ENCODE data around the gene NET1. TPM values are rescaled to one million over a fixed set of nuclear protein-coding genes. Genes with fewer than 3 reads are reported as not detected.

Gene NET1
- total and polyA plus RNA-seq, 7 experiments from 2014 or later, result 31.6 to 61.6 (median 47.9) TPM

- Mint-ChIP-seq H3K4me3 (no peak overlapping the region), H3K4me1 (peaks cover 0 to 3% (median 0%) of the 10 kb centered on the region in 7 donors), H3K9me3 (no peaks in the 10 kb centered on the region), H3K27me3 (peaks cover 0 to 10% (median 0%) of the 10 kb centered on the region in 5 donors), H3K27ac (no peak overlapping the region), H3K36me3 (no peaks in the 10 kb centered on the region)
- H3K9me3 ChIP-seq (ENCODE audit: control insufficient read depth in 2 of 3, low read length in 3 of 3), result no peaks in the 10 kb centered on the region
- intact Hi-C loops (cut with micrococcal nuclease), result no loop called here
- no peak overlapping the region for H3K4me3 ChIP-seq (ENCODE audit: low read length)
- POLR2A ChIA-PET, result no interaction called here
- CTCF ChIA-PET, result no interaction called here
- H3K27ac ChIP-seq (ENCODE audit: low read depth, low read length), result no peak overlapping the region
- ATAC-seq, result no peak
- H3K4me1 ChIP-seq (ENCODE audit: control insufficient read depth in 2 of 2, insufficient read depth in 2 of 2, low read length in 2 of 2), result no peaks in the 10 kb centered on the region
- no peaks in the 10 kb centered on the region for H3K36me3 ChIP-seq (ENCODE audit: control insufficient read depth in 2 of 3, insufficient read depth in 3 of 3, low read length in 3 of 3)
- H3K27me3 ChIP-seq (ENCODE audit: control insufficient read depth in 2 of 2, insufficient read depth in 2 of 2, low read length in 2 of 2), result no peaks in the 10 kb centered on the region
- no peak for DNase-seq
These were observed 69.7 kb downstream of the NET1 start for GRCh38 chr10:5482016-5482415.

GRCh38 chr10:5484205-5484604 is 71.8 kb downstream of the NET1 start:
- H3K4me3 Mint-ChIP-seq, result no peak overlapping the region
- intact Hi-C loops (cut with micrococcal nuclease), result no loop called here
- CTCF ChIA-PET, result no interaction called here

GRCh38 chr10:5485290-5485689 is 72.9 kb downstream of the NET1 start:
- ChIA-PET CTCF (no interaction called here), POLR2A (interaction anchor here (0.8 kb wide), 1 partner anchor 19 kb away, joined by 3 read pairs; no protein-coding TSS in a partner anchor)
- Histone ChIP-seq H3K27ac (ENCODE audit: low read depth, low read length) (no peak overlapping the region), H3K4me1 (ENCODE audit: control insufficient read depth in 2 of 2, insufficient read depth in 2 of 2, low read length in 2 of 2) (no peaks in the 10 kb centered on the region), H3K9me3 (ENCODE audit: control insufficient read depth in 2 of 3, low read length in 3 of 3) (no peaks in the 10 kb centered on the region), H3K4me3 (ENCODE audit: low read length) (no peak overlapping the region), H3K36me3 (ENCODE audit: control insufficient read depth in 2 of 3, insufficient read depth in 3 of 3, low read length in 3 of 3) (no peaks in the 10 kb centered on the region), H3K27me3 (ENCODE audit: control insufficient read depth in 2 of 2, insufficient read depth in 2 of 2, low read length in 2 of 2) (no peaks in the 10 kb centered on the region)
- Mint-ChIP-seq H3K27ac (no peak overlapping the region), H3K36me3 (no peaks in the 10 kb centered on the region), H3K4me1 (peaks cover 0 to 5% (median 0%) of the 10 kb centered on the region in 7 donors), H3K4me3 (no peak overlapping the region), H3K27me3 (peaks cover 0 to 11% (median 0%) of the 10 kb centered on the region in 5 donors), H3K9me3 (no peaks in the 10 kb centered on the region)
- ATAC-seq (no peak), DNase-seq (no peak)
- intact Hi-C loops (cut with micrococcal nuclease), result no loop called here

More at GRCh38 chr10:5484205-5484604, 71.8 kb downstream of the NET1 start:
- H3K9me3 Mint-ChIP-seq, result no peaks in the 10 kb centered on the region
- POLR2A ChIA-PET, result interaction anchor here (1.1 kb wide), 1 partner anchor 10 kb away, joined by 3 read pairs; no protein-coding TSS in a partner anchor
- peaks cover 0 to 6% (median 0%) of the 10 kb centered on the region in 7 donors for H3K4me1 Mint-ChIP-seq
- no peaks in the 10 kb centered on the region for H3K9me3 ChIP-seq (ENCODE audit: control insufficient read depth in 2 of 3, low read length in 3 of 3)
- no peaks in the 10 kb centered on the region for H3K36me3 Mint-ChIP-seq
- H3K36me3 ChIP-seq (ENCODE audit: control insufficient read depth in 2 of 3, insufficient read depth in 3 of 3, low read length in 3 of 3), result no peaks in the 10 kb centered on the region
- H3K4me3 ChIP-seq (ENCODE audit: low read length), result no peak overlapping the region
- no peak overlapping the region for H3K27ac ChIP-seq (ENCODE audit: low read depth, low read length)
- DNase-seq (no peak), ATAC-seq (no peak)
- H3K4me1 ChIP-seq (ENCODE audit: control insufficient read depth in 2 of 2, insufficient read depth in 2 of 2, low read length in 2 of 2), result no peaks in the 10 kb centered on the region
- H3K27ac Mint-ChIP-seq, result no peak overlapping the region
- H3K27me3 Mint-ChIP-seq, result peaks cover 0 to 11% (median 0%) of the 10 kb centered on the region in 5 donors
- no peaks in the 10 kb centered on the region for H3K27me3 ChIP-seq (ENCODE audit: control insufficient read depth in 2 of 2, insufficient read depth in 2 of 2, low read length in 2 of 2)

DNA sequence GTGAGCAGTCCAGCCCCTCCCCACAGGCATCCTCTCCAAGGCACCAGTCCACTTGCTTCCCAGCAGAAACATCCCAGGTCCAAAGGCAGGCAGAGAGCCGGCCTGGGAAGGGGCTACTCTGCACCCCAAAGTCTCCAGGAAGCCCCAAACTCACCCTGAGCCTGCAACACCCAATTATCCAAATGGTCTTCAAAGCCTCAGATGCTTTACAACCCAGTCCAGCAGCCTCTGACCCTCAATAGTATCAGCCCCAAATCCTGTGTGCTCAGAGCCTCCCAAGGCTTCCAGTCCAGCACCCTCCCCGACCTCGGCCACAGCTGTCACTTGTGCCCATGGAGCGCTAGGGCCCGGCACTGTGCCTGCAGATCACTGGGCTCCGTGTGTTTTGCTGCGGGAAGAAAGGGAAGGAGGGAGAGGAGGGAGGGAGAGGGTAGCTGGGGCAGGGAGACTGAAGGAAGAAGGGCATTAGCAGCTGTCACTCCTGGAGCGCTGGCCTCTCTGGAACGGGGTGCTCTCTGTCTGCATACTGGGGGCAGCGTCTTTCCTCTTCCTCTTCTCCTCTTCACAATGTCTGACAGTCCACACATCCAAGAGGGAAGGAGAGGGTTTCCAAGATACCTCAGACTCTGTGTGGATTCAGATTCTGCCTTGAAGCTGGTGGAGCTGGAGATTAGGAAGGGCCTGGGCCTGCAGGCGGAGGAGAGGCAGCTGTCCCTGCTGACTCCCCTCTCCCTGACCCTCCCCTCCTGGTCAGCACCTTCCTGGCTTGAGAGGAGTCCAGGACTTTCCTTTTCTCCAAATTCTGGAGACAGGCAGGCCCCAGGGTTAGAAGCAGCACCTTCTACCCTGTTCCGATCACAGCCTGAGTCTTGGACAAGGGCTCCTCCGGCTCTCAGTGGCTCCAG is 73.8 kb downstream of the NET1 start:
- Histone ChIP-seq H3K4me1 (ENCODE audit: control insufficient read depth in 2 of 2, insufficient read depth in 2 of 2, low read length in 2 of 2) (no peaks in the 10 kb centered on the region), H3K27ac (ENCODE audit: low read depth, low read length) (no peak overlapping the region), H3K9me3 (ENCODE audit: control insufficient read depth in 2 of 3, low read length in 3 of 3) (no peaks in the 10 kb centered on the region), H3K4me3 (ENCODE audit: low read length) (no peak overlapping the region), H3K36me3 (ENCODE audit: control insufficient read depth in 2 of 3, insufficient read depth in 3 of 3, low read length in 3 of 3) (no peaks in the 10 kb centered on the region), H3K27me3 (ENCODE audit: control insufficient read depth in 2 of 2, insufficient read depth in 2 of 2, low read length in 2 of 2) (no peaks in the 10 kb centered on the region)
- no peak for ATAC-seq
- no peaks in the 10 kb centered on the region for H3K9me3 Mint-ChIP-seq
- no peak overlapping the region for H3K27ac Mint-ChIP-seq
- no peaks in the 10 kb centered on the region for H3K36me3 Mint-ChIP-seq
- CTCF ChIA-PET, result no interaction called here
- peaks cover 0 to 11% (median 0%) of the 10 kb centered on the region in 5 donors for H3K27me3 Mint-ChIP-seq
- no peak overlapping the region for H3K4me3 Mint-ChIP-seq
- POLR2A ChIA-PET, result no interaction called here
- peaks cover 0 to 6% (median 0%) of the 10 kb centered on the region in 7 donors for H3K4me1 Mint-ChIP-seq
- no peak for DNase-seq
- intact Hi-C loops (cut with micrococcal nuclease), result no loop called here

DNA sequence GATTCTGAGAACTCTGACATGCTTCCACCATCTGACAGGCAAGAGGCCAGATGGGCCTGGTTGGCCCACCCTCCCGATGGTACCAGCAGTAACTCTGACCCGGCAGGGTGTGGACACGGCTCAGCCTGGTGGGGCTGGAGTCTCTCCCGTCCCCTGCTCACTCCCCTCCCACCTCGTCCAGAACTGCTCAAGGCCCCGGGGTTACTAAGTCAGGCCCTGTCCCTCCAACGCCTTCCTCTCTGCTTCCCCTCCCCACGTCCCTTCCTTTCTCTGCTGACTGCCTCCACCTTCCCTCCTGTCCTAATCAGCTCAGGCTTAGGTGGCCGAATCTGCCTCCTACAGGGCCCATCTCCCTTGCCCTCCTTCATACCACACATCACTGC is 74.5 kb downstream of the NET1 start:
- Mint-ChIP-seq H3K27ac (no peak overlapping the region), H3K27me3 (peaks cover 0 to 11% (median 0%) of the 10 kb centered on the region in 5 donors), H3K9me3 (peaks cover 0 to 4% (median 0%) of the 10 kb centered on the region in 11 donors), H3K36me3 (no peaks in the 10 kb centered on the region), H3K4me3 (no peak overlapping the region), H3K4me1 (peaks cover 0 to 8% (median 0%) of the 10 kb centered on the region in 7 donors)
- no peak overlapping the region for H3K4me3 ChIP-seq (ENCODE audit: low read length)
- no peaks in the 10 kb centered on the region for H3K9me3 ChIP-seq (ENCODE audit: control insufficient read depth in 2 of 3, low read length in 3 of 3)
- intact Hi-C loops (cut with micrococcal nuclease), result no loop called here
- CTCF ChIA-PET, result no interaction called here
- ATAC-seq (no peak), DNase-seq (no peak)
- no peaks in the 10 kb centered on the region for H3K36me3 ChIP-seq (ENCODE audit: control insufficient read depth in 2 of 3, insufficient read depth in 3 of 3, low read length in 3 of 3)
- no peaks in the 10 kb centered on the region for H3K27me3 ChIP-seq (ENCODE audit: control insufficient read depth in 2 of 2, insufficient read depth in 2 of 2, low read length in 2 of 2)
- H3K27ac ChIP-seq (ENCODE audit: low read depth, low read length), result no peak overlapping the region
- POLR2A ChIA-PET, result no interaction called here
- no peaks in the 10 kb centered on the region for H3K4me1 ChIP-seq (ENCODE audit: control insufficient read depth in 2 of 2, insufficient read depth in 2 of 2, low read length in 2 of 2)

- Mint-ChIP-seq H3K27me3 (peaks cover 0 to 8% (median 0%) of the 10 kb centered on the region in 5 donors), H3K27ac (no peak overlapping the region), H3K4me3 (no peak overlapping the region), H3K4me1 (peaks cover 0 to 8% (median 0%) of the 10 kb centered on the region in 7 donors), H3K36me3 (peaks cover 0 to 5% (median 0%) of the 10 kb centered on the region in 5 donors), H3K9me3 (peaks cover 0 to 15% (median 3%) of the 10 kb centered on the region in 11 donors)
- ATAC-seq, result no peak
- H3K27me3 ChIP-seq (ENCODE audit: control insufficient read depth in 2 of 2, insufficient read depth in 2 of 2, low read length in 2 of 2), result no peaks in the 10 kb centered on the region
- POLR2A ChIA-PET, result no interaction called here
- no peak overlapping the region for H3K27ac ChIP-seq (ENCODE audit: low read depth, low read length)
- H3K4me1 ChIP-seq (ENCODE audit: control insufficient read depth in 2 of 2, insufficient read depth in 2 of 2, low read length in 2 of 2), result no peaks in the 10 kb centered on the region
- H3K4me3 ChIP-seq (ENCODE audit: low read length), result no peak overlapping the region
- H3K9me3 ChIP-seq (ENCODE audit: control insufficient read depth in 2 of 3, low read length in 3 of 3), result no peaks in the 10 kb centered on the region
- intact Hi-C loops (cut with micrococcal nuclease), result no loop called here
- no peak for DNase-seq
- H3K36me3 ChIP-seq (ENCODE audit: control insufficient read depth in 2 of 3, insufficient read depth in 3 of 3, low read length in 3 of 3), result no peaks in the 10 kb centered on the region
- CTCF ChIA-PET, result no interaction called here
These were observed 76.2 kb downstream of the NET1 start for GRCh38 chr10:5488272-5489161.
